GM19240 (cell line): ENCODE results near the gene GMPR.

Experiments used
- DNase-seq: peaks from one replicate; pipeline ENCODE4 v3.0.0; 2011; ENCODE audit warnings: low spot score; ENCODE audit not compliant: insufficient read length

GMPR gene

GRCh38 chr6:16270178-16270794, 31.9 kb downstream of the GMPR start:
- DNase-seq = no peak

GRCh38 chr6:16271428-16271827, 33.0 kb downstream of the GMPR start:
- no peak for DNase-seq

DNA sequence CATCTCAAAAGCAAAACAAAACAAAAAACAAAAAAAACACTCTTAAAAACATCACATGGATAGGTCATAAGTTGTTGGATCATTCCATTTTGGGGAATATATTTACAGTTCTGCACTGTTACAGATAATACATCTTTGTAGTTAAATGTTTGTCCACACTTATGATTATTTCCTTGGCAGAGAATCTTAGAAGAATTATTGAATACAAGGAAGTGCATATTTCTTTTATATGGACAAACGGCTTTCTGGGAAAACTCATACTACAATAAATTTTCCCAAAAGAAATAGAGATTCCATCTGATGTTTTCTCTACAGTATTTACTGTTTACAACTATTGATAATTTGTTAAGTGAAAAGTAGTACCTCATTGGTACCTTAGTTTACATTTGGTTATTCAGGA, 33.8 kb downstream of the GMPR start:
- no peak for DNase-seq

DNA sequence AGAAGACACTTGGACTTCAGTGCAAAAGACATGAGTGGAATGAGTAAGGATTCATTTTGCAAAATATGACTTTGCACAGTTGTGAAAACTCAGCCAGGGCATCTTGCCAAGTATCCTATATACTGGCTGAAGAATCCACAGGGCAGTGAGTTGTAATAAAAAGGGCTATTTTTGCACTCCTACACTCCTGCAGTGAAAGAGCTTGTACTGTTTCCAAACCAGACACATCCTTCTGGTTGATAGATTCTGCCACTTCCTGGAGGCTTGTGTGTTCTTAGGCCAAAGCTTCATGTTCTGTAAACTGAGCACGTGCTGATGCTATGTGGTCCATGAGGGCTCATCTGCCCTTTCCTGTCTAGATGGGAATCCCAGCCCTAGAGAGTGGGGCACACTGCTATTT, 34.9 kb downstream of the GMPR start:
- no peak for DNase-seq

DNA sequence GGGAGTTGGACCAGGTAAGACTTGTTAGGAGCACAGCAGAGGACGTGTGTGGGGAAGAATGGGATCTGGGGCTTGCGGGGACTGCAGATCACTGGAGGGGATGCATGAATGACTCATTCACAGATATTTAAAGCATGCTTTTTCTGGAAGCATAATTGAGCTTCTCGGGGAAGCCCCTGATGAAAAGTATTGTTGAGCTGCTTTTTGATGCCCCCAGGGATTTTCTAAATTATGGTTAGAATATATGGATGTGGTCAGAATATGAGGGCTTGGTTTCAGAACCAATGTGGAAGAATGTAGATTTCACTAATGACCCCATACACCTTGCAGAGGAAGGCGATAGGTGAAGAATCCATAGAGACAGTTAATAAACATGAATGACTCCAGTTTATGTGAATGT, 36.1 kb downstream of the GMPR start:
- no peak for DNase-seq

- DNase-seq = no peak
These were observed 36.6 kb downstream of the GMPR start for GRCh38 chr6:16274885-16275589.

DNA sequence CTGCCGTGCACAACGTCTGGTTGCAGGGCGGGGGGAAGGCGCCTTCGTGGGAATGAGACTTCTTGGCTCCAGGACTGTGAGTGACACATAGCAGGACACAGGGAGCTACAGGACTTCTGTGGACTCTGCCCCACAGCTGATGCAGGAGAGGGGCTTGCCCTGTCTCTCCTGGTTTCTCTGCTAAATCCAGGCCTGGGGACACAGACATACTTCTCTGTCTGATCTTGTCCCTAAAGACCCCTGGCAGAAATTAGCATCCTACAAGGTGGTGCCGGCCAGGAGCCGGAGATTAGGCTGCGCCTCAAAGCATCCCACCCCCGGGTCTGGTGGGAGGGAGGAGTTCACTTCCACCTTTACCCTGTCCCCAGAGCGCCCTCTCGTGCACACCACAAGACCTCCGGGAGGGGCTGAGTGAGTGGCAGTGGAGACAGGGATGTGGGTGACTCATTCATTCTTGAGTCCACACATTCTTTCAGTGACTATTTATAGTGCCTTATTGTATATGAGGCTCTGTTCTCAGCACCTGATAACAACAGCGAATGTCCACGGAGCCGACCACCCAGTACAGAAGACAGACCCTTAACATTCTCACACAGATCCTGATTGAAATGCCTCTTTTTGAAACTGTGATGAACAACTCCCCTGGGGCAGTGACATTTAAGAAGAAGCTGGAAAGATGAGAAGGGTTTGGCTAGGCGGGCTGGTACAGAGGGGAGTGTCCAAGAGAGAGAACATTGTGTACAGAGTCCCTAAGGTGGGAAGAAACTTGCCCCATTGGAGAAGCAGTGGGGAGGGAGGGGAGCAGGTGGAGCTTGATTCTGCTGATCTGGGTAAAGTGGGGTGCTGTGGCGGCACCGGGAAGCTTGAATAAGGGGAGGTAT, 39.0 kb downstream of the GMPR start:
- no peak for DNase-seq

- no peak for DNase-seq
These were observed 39.8 kb downstream of the GMPR start for GRCh38 chr6:16278048-16278724.

- DNase-seq = no peak
These were observed 40.4 kb downstream of the GMPR start for GRCh38 chr6:16278750-16279149.

GRCh38 chr6:16279243-16279642, 40.9 kb downstream of the GMPR start:
- DNase-seq = no peak

DNA sequence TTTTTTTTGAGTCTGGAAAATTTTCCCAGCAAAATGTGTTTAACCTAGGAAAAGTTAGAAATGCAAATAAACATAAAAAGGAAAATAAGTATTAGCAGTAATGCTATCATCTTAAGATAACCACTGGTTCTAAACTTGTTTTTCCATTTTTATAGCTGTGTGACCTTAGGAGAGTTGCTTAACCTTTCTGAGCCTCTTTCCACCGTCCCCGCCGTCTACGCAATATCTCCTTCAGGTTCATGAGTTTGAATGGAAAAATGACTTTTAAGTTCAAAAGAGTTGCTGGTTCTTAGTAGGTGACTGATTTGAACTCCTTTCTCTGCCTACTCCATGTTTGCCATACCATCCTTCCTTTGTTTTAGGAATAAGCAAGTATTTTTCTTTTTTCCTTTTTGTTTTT, 44.0 kb downstream of the GMPR start:
- DNase-seq = no peak

- DNase-seq = no peak
These were observed 46.1 kb downstream of the GMPR start for GRCh38 chr6:16284472-16284871.

- DNase-seq = no peak
These were observed 47.2 kb downstream of the GMPR start for GRCh38 chr6:16285467-16286150.

- DNase-seq = no peak
These were observed 47.8 kb downstream of the GMPR start for GRCh38 chr6:16286151-16286522.

GRCh38 chr6:16288163-16288562, 49.8 kb downstream of the GMPR start:
- DNase-seq = no peak

DNA sequence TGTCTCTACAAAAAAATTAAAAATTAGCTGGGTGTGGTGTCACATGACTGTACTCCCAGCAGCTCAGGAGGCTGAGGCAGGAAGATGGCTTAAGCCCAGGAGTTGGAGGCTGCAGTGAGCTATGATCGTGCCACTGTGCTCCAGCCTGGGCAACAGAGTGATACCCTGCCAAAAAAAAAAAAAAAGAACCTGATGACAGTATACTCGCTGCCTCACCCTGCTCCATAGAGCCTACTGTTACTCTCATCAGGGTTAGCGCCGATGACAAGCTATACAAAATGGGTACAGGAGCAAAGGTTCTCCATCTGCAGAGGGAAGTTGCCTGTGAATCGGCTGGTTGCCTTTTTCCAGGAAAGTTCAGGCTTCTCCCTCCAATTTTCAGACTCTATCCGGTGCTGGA, 53.4 kb downstream of the GMPR start:
- no peak for DNase-seq

DNA sequence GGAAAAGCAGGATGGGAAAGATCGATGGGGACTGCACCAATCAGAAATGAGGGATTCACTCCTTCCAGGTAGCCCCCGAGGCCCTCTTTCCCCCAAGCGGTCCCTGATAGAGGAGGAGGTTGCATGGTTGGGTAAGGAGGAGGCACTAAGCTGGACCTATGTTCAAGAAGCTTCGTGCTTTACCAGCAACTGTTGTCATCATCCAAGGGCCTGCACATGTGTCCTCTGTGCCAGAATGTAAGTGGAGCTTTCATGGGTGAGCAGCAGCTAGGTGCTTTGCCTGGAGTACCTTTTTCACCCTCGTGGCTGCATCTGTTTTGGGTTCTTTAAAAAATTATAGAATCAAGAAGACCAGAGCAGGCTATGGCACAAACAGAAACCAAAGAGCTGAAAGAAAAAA, 54.0 kb downstream of the GMPR start:
- DNase-seq = no peak

DNA sequence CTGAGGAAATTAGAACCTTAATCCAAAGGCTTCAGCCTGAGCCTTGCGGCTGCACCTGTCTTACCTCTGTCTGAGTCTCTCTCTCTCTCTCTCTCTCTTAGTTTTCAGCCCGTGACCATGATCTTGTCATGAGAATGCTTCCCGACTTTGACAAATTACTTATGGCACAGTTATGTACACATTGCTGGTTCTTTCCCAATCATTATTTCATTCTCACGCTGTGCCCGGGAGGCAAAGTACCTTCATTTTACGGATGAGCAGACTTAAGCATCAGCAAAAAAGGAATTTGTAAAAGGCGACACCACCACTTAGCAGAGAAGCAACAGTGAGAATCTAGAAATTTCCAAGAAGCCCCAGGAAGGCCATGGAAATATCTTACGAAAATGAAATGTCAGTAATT, 54.6 kb downstream of the GMPR start:
- no peak for DNase-seq

- DNase-seq = no peak
These were observed 56.0 kb downstream of the GMPR start for GRCh38 chr6:16294371-16294770.

DNA sequence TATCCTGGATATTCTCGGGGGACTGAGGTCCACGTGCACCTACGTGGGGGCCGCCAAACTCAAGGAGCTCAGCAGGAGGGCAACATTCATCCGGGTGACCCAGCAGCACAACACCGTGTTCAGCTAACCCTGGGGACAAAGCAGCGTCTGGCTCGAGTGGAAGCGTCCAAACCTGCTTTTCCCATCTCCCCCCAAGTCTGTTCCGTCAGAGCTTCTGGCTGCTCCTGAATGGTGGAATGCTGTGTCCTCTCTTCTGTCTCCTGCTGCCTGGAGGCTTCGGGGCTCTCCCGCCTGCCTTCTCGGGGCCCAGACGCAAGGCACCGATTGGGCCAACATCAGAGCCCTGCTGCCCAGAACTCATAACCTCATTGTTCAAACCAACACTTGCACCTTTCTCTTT, 56.7 kb downstream of the GMPR start:
- no peak for DNase-seq

GRCh38 chr6:16295471-16295870, 57.1 kb downstream of the GMPR start:
- no peak for DNase-seq
